H9 (cell line): ENCODE data around the gene KCNK10. TPM values are rescaled to one million over a fixed set of nuclear protein-coding genes. Genes with fewer than 3 reads are reported as not detected.

Experiments used
- DNase-seq: peaks from one replicate; pipeline ENCODE4 v3.0.0-alpha.2; 2017
- H2AFZ ChIP-seq: one replicate; pipeline ENCODE4 v1.6.1; 2013; ENCODE audit warnings: mild to moderate bottlenecking, low read length, control low read depth, moderate library complexity
- H2AK5ac ChIP-seq: 2 replicates; pipeline ENCODE4 v1.6.1; 2013; ENCODE audit warnings: low read length, control low read depth, mixed read lengths; ENCODE audit not compliant: insufficient read length
- H2BK120ac ChIP-seq: one replicate; pipeline ENCODE4 v1.6.1; 2013; ENCODE audit warnings: low read depth, mild to moderate bottlenecking, low read length, control low read depth, inconsistent platforms; ENCODE audit not compliant: poor library complexity, severe bottlenecking
- H2BK12ac ChIP-seq: 2 replicates; pipeline ENCODE4 v1.6.1; 2013; ENCODE audit warnings: low read length, control low read depth, mixed read lengths, low read depth; ENCODE audit not compliant: insufficient read length
- H2BK15ac ChIP-seq: 2 replicates; pipeline ENCODE4 v1.6.1; 2013; ENCODE audit warnings: low read depth, low read length, control low read depth
- H2BK20ac ChIP-seq: one replicate; pipeline ENCODE4 v1.6.1; 2013; ENCODE audit warnings: low read depth, mild to moderate bottlenecking, low read length, control low read depth, inconsistent platforms; ENCODE audit not compliant: poor library complexity, severe bottlenecking
- H2BK5ac ChIP-seq: 2 replicates; pipeline ENCODE4 v1.6.1; 2013; ENCODE audit warnings: low read length, control low read depth, mixed read lengths; ENCODE audit not compliant: insufficient read length
- H3K14ac ChIP-seq: 2 replicates; pipeline ENCODE4 v1.6.1; 2013; ENCODE audit warnings: low read length, control low read depth; ENCODE audit not compliant: insufficient read depth
- H3K18ac ChIP-seq: 2 replicates; pipeline ENCODE4 v1.6.1; 2013; ENCODE audit warnings: low read depth, mild to moderate bottlenecking, mixed read lengths, low read length, control low read depth; ENCODE audit not compliant: insufficient read length
- H3K23ac ChIP-seq: 2 replicates; pipeline ENCODE4 v1.6.1; 2013; ENCODE audit warnings: low read length, control low read depth, mixed read lengths, low read depth; ENCODE audit not compliant: insufficient read length
- H3K23me2 ChIP-seq: 2 replicates; pipeline ENCODE4 v1.6.1; 2013; ENCODE audit warnings: low read depth, mild to moderate bottlenecking, mixed read lengths, low read length, control low read depth; ENCODE audit not compliant: insufficient read length, poor library complexity, severe bottlenecking
- H3K27ac ChIP-seq: 2 replicates; pipeline ENCODE4 v1.5.1; 2013; ENCODE audit warnings: low read length, control low read depth, mixed read lengths, low read depth; ENCODE audit not compliant: insufficient read length
- H3K27me3 ChIP-seq: 2 replicates; pipeline ENCODE4 v1.6.1; 2013; ENCODE audit warnings: low read length, control low read depth, inconsistent platforms; ENCODE audit not compliant: insufficient read depth
- H3K4ac ChIP-seq: 2 replicates; pipeline ENCODE4 v1.6.1; 2013; ENCODE audit warnings: low read depth, mild to moderate bottlenecking, control low read depth, inconsistent platforms, low read length, moderate library complexity
- H3K4me1 ChIP-seq: 2 replicates; pipeline ENCODE4 v1.6.1; 2013; ENCODE audit warnings: low read length, control low read depth, inconsistent platforms; ENCODE audit not compliant: insufficient read depth
- H3K4me2 ChIP-seq: 2 replicates; pipeline ENCODE4 v1.6.1; 2013; ENCODE audit warnings: low read length, control low read depth, mixed read lengths; ENCODE audit not compliant: insufficient read length, insufficient read depth
- H3K56ac ChIP-seq: 2 replicates; pipeline ENCODE4 v1.6.1; 2013; ENCODE audit warnings: low read depth, mild to moderate bottlenecking, mixed read lengths, low read length, control low read depth; ENCODE audit not compliant: insufficient read length
- H3K79me1 ChIP-seq: 2 replicates; pipeline ENCODE4 v1.6.1; 2013; ENCODE audit warnings: low read depth, mild to moderate bottlenecking, moderate library complexity, low read length, control low read depth, inconsistent platforms; ENCODE audit not compliant: insufficient read depth, poor library complexity, severe bottlenecking
- H3K79me2 ChIP-seq: 2 replicates; pipeline ENCODE4 v1.6.1; 2013; ENCODE audit warnings: low read length, control low read depth, inconsistent platforms; ENCODE audit not compliant: insufficient read depth
- H3K9ac ChIP-seq: 2 replicates; pipeline ENCODE4 v1.6.1; 2013; ENCODE audit warnings: low read length, control low read depth, mixed read lengths; ENCODE audit not compliant: insufficient read length; ENCODE audit errors: extremely low read depth
- H3K9me3 ChIP-seq: one replicate; pipeline ENCODE4 v1.6.1; 2013; ENCODE audit warnings: low read depth, low read length, inconsistent platforms; ENCODE audit not compliant: control insufficient read depth
- H3T11ph ChIP-seq: one replicate; pipeline ENCODE4 v1.6.1; 2013; ENCODE audit warnings: mild to moderate bottlenecking, low read length, control low read depth, inconsistent platforms
- H4K20me1 ChIP-seq: one replicate; pipeline ENCODE4 v1.6.1; 2013; ENCODE audit not compliant: control insufficient read depth, insufficient read length, insufficient read depth
- H4K5ac ChIP-seq: 2 replicates; pipeline ENCODE4 v1.6.1; 2013; ENCODE audit warnings: low read depth, mild to moderate bottlenecking, mixed read lengths, low read length, control low read depth; ENCODE audit not compliant: insufficient read length
- H4K8ac ChIP-seq: replicated peaks from 2 replicates; pipeline ENCODE4 v1.6.1; 2013; ENCODE audit warnings: low read length, control low read depth, mixed read lengths, low read depth; ENCODE audit not compliant: insufficient read length
- H4K91ac ChIP-seq: 2 replicates; pipeline ENCODE4 v1.6.1; 2013; ENCODE audit warnings: low read depth, mild to moderate bottlenecking, moderate library complexity, mixed read lengths, low read length, control low read depth; ENCODE audit not compliant: insufficient read length
- H3K27ac Mint-ChIP-seq, 3 experiments: 2 replicates in 2 of 3; 3 replicates in 1 of 3; pipeline ENCODE4 v1.8.0; 2020 to 2021; ENCODE audit warnings: mixed read lengths in 3 of 3, mild to moderate bottlenecking in 1 of 3, moderate library complexity in 1 of 3
- H3K27me3 Mint-ChIP-seq: 2 replicates; pipeline ENCODE4 v1.8.0; 2021; ENCODE audit warnings: low read depth, mild to moderate bottlenecking, moderate library complexity, mixed read lengths
- H3K36me3 Mint-ChIP-seq, 3 experiments: 2 replicates in 2 of 3; 3 replicates in 1 of 3; pipeline ENCODE4 v1.8.0; 2020 to 2021; ENCODE audit warnings: low read depth in 3 of 3, mixed read lengths in 3 of 3; ENCODE audit not compliant: insufficient read depth in 1 of 3
- H3K4me1 Mint-ChIP-seq, 2 experiments: 2 replicates each; pipeline ENCODE4 v1.8.0; 2020; ENCODE audit warnings: mixed read lengths in 2 of 2
- H3K4me3 Mint-ChIP-seq, 2 experiments: 2 replicates in 1 of 2; 3 replicates in 1 of 2; pipeline ENCODE4 v1.8.0; 2020 to 2021; ENCODE audit warnings: mild to moderate bottlenecking in 2 of 2, mixed read lengths in 2 of 2, moderate library complexity in 1 of 2
- H3K9me3 Mint-ChIP-seq, 2 experiments: 2 replicates in 1 of 2; 3 replicates in 1 of 2; pipeline ENCODE4 v1.8.0; 2020; ENCODE audit warnings: mild to moderate bottlenecking in 2 of 2, mixed read lengths in 2 of 2, moderate library complexity in 1 of 2
- WGBS: extraction: QIAGEN DNeasy Blood & Tissue Kit; methylation state at CpG from one replicate; pipeline ENCODE4 v1.1.7; 2013; ENCODE audit warnings: missing lambda C conversion rate, low lambda C conversion rate, mixed read lengths; ENCODE audit not compliant: insufficient read length; ENCODE audit errors: extremely low coverage; 5-methylcytosine and 5-hydroxymethylcytosine counted together
- total RNA-seq: library from RNA; stranded (reverse); gene quantifications from 2 replicates; pipeline ENCODE4 v1.2.1, GENCODE V29; 2021
- TF ChIP-seq, protein P1 (sequence below): fragments of 200-600 bp; sonication (generic); conservative IDR thresholded peaks from 3 replicates; pipeline ENCODE4 v1.8.0; 2021; ENCODE audit warnings: antibody characterized with exemption, mild to moderate bottlenecking

The KCNK10 gene
- total RNA-seq, 1 experiment from 2014 or later: 0.33 TPM

- H2BK15ac ChIP-seq: no peak overlapping the region
- H3K27ac Mint-ChIP-seq: no peak overlapping the region
Measured at GRCh38 chr14:88163731-88164255, 159.3 kb downstream of the KCNK10 start.

More at GRCh38 chr14:88163731-88164255, 159.3 kb downstream of the KCNK10 start:
- H2BK120ac ChIP-seq: no peak overlapping the region
- Mint-ChIP-seq H3K4me3 (no peak overlapping the region), H3K36me3 (no peaks in the 10 kb centered on the region; a peak in 1 of 7 replicates), H3K9me3 (peaks cover 0 to 2% of the 10 kb centered on the region in 2 experiments; a peak in 1 of 5 replicates), H3K27me3 (peaks cover 14% of the 10 kb centered on the region), H3K4me1 (peaks cover 0 to 7% of the 10 kb centered on the region in 2 experiments; a peak in 3 of 4 replicates)
- no peaks in the 10 kb centered on the region for H3K27me3 ChIP-seq
- no peak overlapping the region for H2BK20ac ChIP-seq
- H4K91ac ChIP-seq: no peak overlapping the region
- H3K79me1 ChIP-seq: no peaks in the 10 kb centered on the region
- H2BK5ac ChIP-seq: no peak overlapping the region
- no peak for DNase-seq
- H3K18ac ChIP-seq: no peak overlapping the region
- H2AFZ ChIP-seq: no peak overlapping the region
- no peaks in the 10 kb centered on the region for H3K9me3 ChIP-seq
- no peak overlapping the region for H3K56ac ChIP-seq
- no peak overlapping the region for H4K5ac ChIP-seq
- no peak overlapping the region for H2BK12ac ChIP-seq
- H2AK5ac ChIP-seq: no peak overlapping the region
- H3K4ac ChIP-seq: no peak overlapping the region
- H3K27ac ChIP-seq: no peak overlapping the region
- no peak overlapping the region for H3T11ph ChIP-seq
- no peak overlapping the region for H4K8ac ChIP-seq
- no peaks in the 10 kb centered on the region for H4K20me1 ChIP-seq
- TF ChIP-seq, protein P1, sequence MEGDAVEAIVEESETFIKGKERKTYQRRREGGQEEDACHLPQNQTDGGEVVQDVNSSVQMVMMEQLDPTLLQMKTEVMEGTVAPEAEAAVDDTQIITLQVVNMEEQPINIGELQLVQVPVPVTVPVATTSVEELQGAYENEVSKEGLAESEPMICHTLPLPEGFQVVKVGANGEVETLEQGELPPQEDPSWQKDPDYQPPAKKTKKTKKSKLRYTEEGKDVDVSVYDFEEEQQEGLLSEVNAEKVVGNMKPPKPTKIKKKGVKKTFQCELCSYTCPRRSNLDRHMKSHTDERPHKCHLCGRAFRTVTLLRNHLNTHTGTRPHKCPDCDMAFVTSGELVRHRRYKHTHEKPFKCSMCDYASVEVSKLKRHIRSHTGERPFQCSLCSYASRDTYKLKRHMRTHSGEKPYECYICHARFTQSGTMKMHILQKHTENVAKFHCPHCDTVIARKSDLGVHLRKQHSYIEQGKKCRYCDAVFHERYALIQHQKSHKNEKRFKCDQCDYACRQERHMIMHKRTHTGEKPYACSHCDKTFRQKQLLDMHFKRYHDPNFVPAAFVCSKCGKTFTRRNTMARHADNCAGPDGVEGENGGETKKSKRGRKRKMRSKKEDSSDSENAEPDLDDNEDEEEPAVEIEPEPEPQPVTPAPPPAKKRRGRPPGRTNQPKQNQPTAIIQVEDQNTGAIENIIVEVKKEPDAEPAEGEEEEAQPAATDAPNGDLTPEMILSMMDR: no peak
- H3K79me2 ChIP-seq: no peaks in the 10 kb centered on the region
- no peak overlapping the region for H3K4me2 ChIP-seq
- H3K23ac ChIP-seq: no peak overlapping the region
- no peak overlapping the region for H3K9ac ChIP-seq
- WGBS: no CpG with 5 or more reads among the region's 4 CpGs
- H3K14ac ChIP-seq: no peak overlapping the region
- H3K4me1 ChIP-seq: no peaks in the 10 kb centered on the region; the same call in 1 of the 2 replicates
- no peaks in the 10 kb centered on the region for H3K23me2 ChIP-seq
